OCI-LY7 (cell line): ENCODE measurements around the gene RYK. TPM values are rescaled to one million over a fixed set of nuclear protein-coding genes. Genes with fewer than 3 reads are reported as not detected.
"Not testable (repeated sequence)": the region's sequence is repeated elsewhere in the genome, so short reads cannot be mapped to it uniquely, and the experiment has no call there.

ENCODE experiments used
- BruUV-seq: library from RNA; stranded (reverse); fragments of 400-500 nt; replicated peaks from 2 replicates; lab custom pipeline; 2021; lab: Mats Ljungman, UMichigan
- CTCF ChIA-PET: fragments of 300-600 bp; sonication (Branson Sonifier 250); formaldehyde crosslinking; loops from one replicate; lab custom pipeline; 2022; ENCODE audit warnings: antibody characterized with exemption; ENCODE audit not compliant: unreplicated experiment; lab: Charles Lee
- POLR2A ChIA-PET: fragments of 300-600 bp; sonication (Branson Sonifier 250); formaldehyde crosslinking; loops from one replicate; lab custom pipeline; 2022; ENCODE audit warnings: antibody characterized with exemption; lab: Charles Lee
- DNase-seq: peaks from one replicate; pipeline ENCODE4 v3.0.0-alpha.2; 2015; ENCODE audit warnings: low spot score
- H2AFZ ChIP-seq: fragments of 200-600 bp; sonication (generic), shearing (Covaris generic); 2 replicates; pipeline ENCODE4 v1.6.1; 2014; ENCODE audit warnings: mild to moderate bottlenecking, antibody characterized with exemption, low read length, moderate library complexity
- H3K27ac ChIP-seq: fragments of 200-600 bp; sonication (generic); 2 replicates; pipeline ENCODE4 v1.5.1; 2014; ENCODE audit warnings: mixed run types, low read depth, mild to moderate bottlenecking, moderate library complexity, low read length, inconsistent platforms; ENCODE audit not compliant: poor library complexity, severe bottlenecking
- H3K36me3 ChIP-seq: fragments of 200-600 bp; sonication (generic); 2 replicates; pipeline ENCODE4 v1.6.1; 2014; ENCODE audit warnings: mild to moderate bottlenecking, antibody characterized with exemption, low read length, moderate library complexity, mixed read lengths; ENCODE audit not compliant: insufficient read depth
- H3K4me1 ChIP-seq: fragments of 200-600 bp; sonication (generic); 2 replicates; pipeline ENCODE4 v1.5.1; 2014; ENCODE audit warnings: mild to moderate bottlenecking, low read length; ENCODE audit not compliant: insufficient read depth, poor library complexity, severe bottlenecking
- H3K4me2 ChIP-seq: fragments of 200-600 bp; sonication (generic); 2 replicates; pipeline ENCODE4 v1.6.1; 2014; ENCODE audit warnings: mild to moderate bottlenecking, low read length
- H3K4me3 ChIP-seq: fragments of 200-600 bp; sonication (generic); 2 replicates; pipeline ENCODE4 v1.5.1; 2014; ENCODE audit warnings: mild to moderate bottlenecking, low read depth, low read length; ENCODE audit not compliant: poor library complexity, severe bottlenecking
- H3K79me2 ChIP-seq: fragments of 200-600 bp; sonication (generic); 2 replicates; pipeline ENCODE4 v1.6.1; 2016; ENCODE audit warnings: low read depth, mild to moderate bottlenecking, low read length, moderate library complexity, mixed read lengths; ENCODE audit not compliant: insufficient read depth
- H3K9me2 ChIP-seq: fragments of 200-600 bp; sonication (generic); 2 replicates; pipeline ENCODE4 v1.6.1; 2016; ENCODE audit warnings: mild to moderate bottlenecking, low read length, mixed read lengths; ENCODE audit not compliant: insufficient read depth
- H3K9me3 ChIP-seq: fragments of 200-600 bp; sonication (generic); 2 replicates; pipeline ENCODE4 v1.6.1; 2014; ENCODE audit warnings: mild to moderate bottlenecking, mixed run types, low read length, mixed read lengths
- H4K20me1 ChIP-seq: fragments of 200-600 bp; sonication (generic); 2 replicates; pipeline ENCODE4 v1.6.1; 2014; ENCODE audit warnings: mild to moderate bottlenecking, antibody characterized with exemption, low read length, moderate library complexity, mixed read lengths; ENCODE audit not compliant: insufficient read depth
- CTCF ChIP-seq: fragments of 200-600 bp; sonication (generic); conservative IDR thresholded peaks from 2 replicates; pipeline ENCODE4 v1.5.1; 2014; ENCODE audit warnings: mild to moderate bottlenecking, antibody characterized with exemption, low read length, moderate library complexity, mixed read lengths
- EZH2phosphoT487 ChIP-seq: fragments of 200-600 bp; sonication (generic); IDR thresholded peaks from 2 replicates; pipeline ENCODE4 v1.6.1; 2018; ENCODE audit warnings: low read depth, borderline replicate concordance, mild to moderate bottlenecking, mixed run types, antibody characterized with exemption, low read length, moderate library complexity, mixed read lengths
- intact Hi-C: fragments of 100-400 bp; cut with micrococcal nuclease; formaldehyde crosslinking; loops from one replicate; pipeline ENCODE4 v1.10.0; 2022; ENCODE audit not compliant: unreplicated experiment
- total RNA-seq, 2 experiments: library from RNA; depleted of rRNA in 1 of 2; stranded (reverse); fragments of >200 nt in 1 of 2; shearing (Covaris generic) in 1 of 2; gene quantifications; 2 replicates each; pipeline ENCODE4 v1.2.3, GENCODE V29; 2014 to 2022

Gene RYK
- total RNA-seq, 2 experiments from 2014 or later = 24.8 to 25.5 TPM

DNA sequence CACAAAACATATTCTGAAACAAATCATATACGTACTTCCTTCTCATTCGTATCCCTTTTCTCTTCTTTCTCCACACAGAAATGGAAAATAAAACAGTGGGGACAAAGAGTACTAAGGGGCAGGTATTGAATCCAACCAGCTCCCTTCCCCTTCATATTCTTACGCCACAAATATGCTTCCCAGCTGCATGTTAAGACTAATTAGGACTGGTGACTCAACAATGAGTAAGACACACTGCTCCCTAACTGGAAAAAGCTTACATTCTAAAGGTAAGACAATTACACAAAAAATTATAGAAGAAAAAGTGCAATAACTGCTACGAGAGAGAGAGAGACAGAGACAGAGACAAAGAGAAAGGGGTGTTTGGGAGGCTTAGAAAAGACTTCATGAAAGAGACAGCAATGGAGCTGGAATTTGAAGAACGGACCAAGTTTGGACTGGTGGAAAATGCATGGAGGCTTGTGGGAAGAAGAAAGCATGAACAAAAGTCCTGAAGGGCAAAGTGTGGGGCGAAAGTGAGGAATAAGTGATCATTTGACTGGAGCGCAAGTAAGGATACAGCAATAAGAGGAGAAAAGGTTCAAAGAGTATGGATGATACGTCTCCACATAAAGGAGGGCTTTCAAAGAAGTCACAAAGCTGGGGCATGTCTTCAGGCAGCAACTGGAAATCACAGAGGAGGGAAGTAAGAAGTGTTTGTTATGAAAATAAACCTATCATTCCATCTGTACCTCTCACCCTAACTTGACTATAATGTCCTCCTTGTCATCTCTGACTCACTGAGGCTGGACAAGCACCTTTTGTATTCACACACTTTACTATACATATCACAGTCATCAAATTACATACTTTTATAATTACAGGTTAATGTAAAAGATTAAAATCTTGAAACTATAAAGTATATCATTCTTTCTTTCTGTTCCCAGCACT, 49.2 kb downstream of the RYK start:
- CTCF ChIA-PET = no interaction called here
- no peak for TF ChIP-seq CTCF
- no peak for TF ChIP-seq EZH2phosphoT487
- no peak overlapping the region for H3K4me2 ChIP-seq

DNA sequence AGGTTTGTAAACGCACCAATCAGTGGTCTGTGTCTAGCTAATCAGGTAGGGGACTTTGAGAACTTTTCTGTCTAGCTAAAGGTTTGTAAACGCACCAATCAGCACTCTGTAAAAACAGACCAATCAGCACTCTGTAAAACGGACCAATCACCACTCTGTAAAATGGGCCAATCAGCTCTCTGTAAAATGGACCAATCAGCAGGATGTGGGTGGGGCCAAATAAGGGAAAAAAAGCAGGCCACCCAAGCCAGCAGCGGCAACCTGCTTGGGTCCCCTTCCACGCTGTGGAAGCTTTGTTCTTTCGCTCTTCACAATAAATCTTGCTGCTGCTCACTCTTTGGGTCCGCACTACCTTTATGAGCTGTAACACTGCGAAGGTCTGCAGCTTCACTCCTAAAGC, 50.8 kb downstream of the RYK start:
- H3K36me3 ChIP-seq = peaks cover 12% of the 10 kb centered on the region; the same call in 1 of the 2 replicates
- H2AFZ ChIP-seq, intact Hi-C loops, DNase-seq, H3K4me3 ChIP-seq, BruUV-seq, H3K79me2 ChIP-seq, H3K4me1 ChIP-seq, CTCF ChIA-PET, H3K27ac ChIP-seq, H3K9me3 ChIP-seq, H4K20me1 ChIP-seq, H3K4me2 ChIP-seq, H3K9me2 ChIP-seq: not testable (repeated sequence)
- POLR2A ChIA-PET = interaction anchor here (0.6 kb wide), 1 partner anchor 1658 kb away, joined by 3 read pairs; no protein-coding TSS in a partner anchor

More for the DNA sequence above, 49.2 kb downstream of the RYK start:
- no peak for DNase-seq
- no TSS peak for BruUV-seq
- no peak overlapping the region for H3K27ac ChIP-seq
- no peaks in the 10 kb centered on the region for H3K9me2 ChIP-seq
- H3K79me2 ChIP-seq = no peaks in the 10 kb centered on the region
- H2AFZ ChIP-seq = no peak overlapping the region
- POLR2A ChIA-PET = no interaction called here
- no peak overlapping the region for H3K4me3 ChIP-seq
- H4K20me1 ChIP-seq = no peaks in the 10 kb centered on the region
- H3K4me1 ChIP-seq = no peaks in the 10 kb centered on the region
- no peaks in the 10 kb centered on the region for H3K9me3 ChIP-seq
- H3K36me3 ChIP-seq = peaks cover 12% of the 10 kb centered on the region; the same call in 1 of the 2 replicates
- intact Hi-C loops = no loop called here

GRCh38 chr3:134199240-134199639, 51.4 kb downstream of the RYK start:
- BruUV-seq = no TSS peak
- no peaks in the 10 kb centered on the region for H4K20me1 ChIP-seq
- no peaks in the 10 kb centered on the region for H3K79me2 ChIP-seq
- H3K9me2 ChIP-seq = no peaks in the 10 kb centered on the region
- H3K9me3 ChIP-seq = no peaks in the 10 kb centered on the region
- CTCF ChIA-PET = interaction anchor here (0.6 kb wide), 1 partner anchor 361 kb away, joined by 3 read pairs; no protein-coding TSS in a partner anchor
- no peak for TF ChIP-seq CTCF
- TF ChIP-seq EZH2phosphoT487 = no peak
- H3K27ac ChIP-seq = no peak overlapping the region
- no peak for DNase-seq
- POLR2A ChIA-PET = no interaction called here
- H3K4me1 ChIP-seq = no peaks in the 10 kb centered on the region
- no peak overlapping the region for H3K4me2 ChIP-seq
- H3K4me3 ChIP-seq = no peak overlapping the region
- H3K36me3 ChIP-seq = peaks cover 12% of the 10 kb centered on the region; the same call in 1 of the 2 replicates
- no peak overlapping the region for H2AFZ ChIP-seq
- intact Hi-C loops = no loop called here
